PFSK-1 (cell line): ENCODE results near the gene GABRB3.

Source experiments
- POLR2AphosphoS5 ChIP-seq: IDR thresholded peaks from 2 replicates; pipeline ENCODE4 v1.6.1; 2012; ENCODE audit warnings: low read depth, mild to moderate bottlenecking, control low read depth, low read length, moderate library complexity
- TAF1 ChIP-seq: IDR thresholded peaks from 2 replicates; pipeline ENCODE4 v1.6.1; 2012; ENCODE audit warnings: low read length, control low read depth, borderline replicate concordance; ENCODE audit not compliant: insufficient read depth
- TF ChIP-seq, protein P1 (sequence below), 2 experiments: IDR thresholded peaks; 2 replicates each; pipeline versions ENCODE4 v1.6.1 to v1.8.0; 2011 to 2012; ENCODE audit warnings: low read depth in 2 of 2, low read length in 2 of 2, control low read depth in 1 of 2, inconsistent platforms in 1 of 2, mild to moderate bottlenecking in 1 of 2, moderate library complexity in 1 of 2; ENCODE audit not compliant: insufficient read depth in 1 of 2

DNA sequence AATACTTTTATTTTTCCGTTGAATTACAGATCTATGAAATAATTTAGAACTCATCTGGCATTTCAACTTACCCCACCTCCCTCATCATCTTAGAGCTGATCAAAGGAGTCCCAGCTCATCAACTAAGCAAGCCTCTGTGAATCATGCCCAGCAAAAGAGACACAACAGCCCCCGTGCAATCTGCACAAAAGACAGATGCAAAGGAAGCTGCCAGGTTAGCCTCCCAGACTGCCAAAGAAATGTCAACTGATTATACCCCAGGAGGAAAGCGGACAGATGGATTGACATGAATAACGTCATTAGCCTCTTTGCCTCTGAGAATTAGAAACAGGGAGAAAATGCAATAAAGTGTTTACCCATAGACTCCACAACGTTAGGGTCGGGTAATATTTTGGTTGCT, 75.0 kb downstream of the GABRB3 start:
- TF ChIP-seq TAF1, result no peak
- TF ChIP-seq POLR2AphosphoS5, result no peak
- TF ChIP-seq, protein P1, sequence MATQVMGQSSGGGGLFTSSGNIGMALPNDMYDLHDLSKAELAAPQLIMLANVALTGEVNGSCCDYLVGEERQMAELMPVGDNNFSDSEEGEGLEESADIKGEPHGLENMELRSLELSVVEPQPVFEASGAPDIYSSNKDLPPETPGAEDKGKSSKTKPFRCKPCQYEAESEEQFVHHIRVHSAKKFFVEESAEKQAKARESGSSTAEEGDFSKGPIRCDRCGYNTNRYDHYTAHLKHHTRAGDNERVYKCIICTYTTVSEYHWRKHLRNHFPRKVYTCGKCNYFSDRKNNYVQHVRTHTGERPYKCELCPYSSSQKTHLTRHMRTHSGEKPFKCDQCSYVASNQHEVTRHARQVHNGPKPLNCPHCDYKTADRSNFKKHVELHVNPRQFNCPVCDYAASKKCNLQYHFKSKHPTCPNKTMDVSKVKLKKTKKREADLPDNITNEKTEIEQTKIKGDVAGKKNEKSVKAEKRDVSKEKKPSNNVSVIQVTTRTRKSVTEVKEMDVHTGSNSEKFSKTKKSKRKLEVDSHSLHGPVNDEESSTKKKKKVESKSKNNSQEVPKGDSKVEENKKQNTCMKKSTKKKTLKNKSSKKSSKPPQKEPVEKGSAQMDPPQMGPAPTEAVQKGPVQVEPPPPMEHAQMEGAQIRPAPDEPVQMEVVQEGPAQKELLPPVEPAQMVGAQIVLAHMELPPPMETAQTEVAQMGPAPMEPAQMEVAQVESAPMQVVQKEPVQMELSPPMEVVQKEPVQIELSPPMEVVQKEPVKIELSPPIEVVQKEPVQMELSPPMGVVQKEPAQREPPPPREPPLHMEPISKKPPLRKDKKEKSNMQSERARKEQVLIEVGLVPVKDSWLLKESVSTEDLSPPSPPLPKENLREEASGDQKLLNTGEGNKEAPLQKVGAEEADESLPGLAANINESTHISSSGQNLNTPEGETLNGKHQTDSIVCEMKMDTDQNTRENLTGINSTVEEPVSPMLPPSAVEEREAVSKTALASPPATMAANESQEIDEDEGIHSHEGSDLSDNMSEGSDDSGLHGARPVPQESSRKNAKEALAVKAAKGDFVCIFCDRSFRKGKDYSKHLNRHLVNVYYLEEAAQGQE (IDR thresholded peaks at IDR 0.05; ENCODE audit: insufficient read depth in 1 of 2, low read depth in 2 of 2, low read length in 2 of 2), result no peak
